H9 (cell line): ENCODE results near the gene FBXL13. TPM values are rescaled to one million over a fixed set of nuclear protein-coding genes. Genes with fewer than 3 reads are reported as not detected.
A peak's percentile ranks its signal among the peaks of the same experiment; 100 is the strongest.

Experiments
- DNase-seq: peaks from one replicate; pipeline ENCODE4 v3.0.0-alpha.2; 2017
- H2AFZ ChIP-seq: one replicate; pipeline ENCODE4 v1.6.1; 2013; ENCODE audit warnings: mild to moderate bottlenecking, low read length, control low read depth, moderate library complexity
- H2AK5ac ChIP-seq: 2 replicates; pipeline ENCODE4 v1.6.1; 2013; ENCODE audit warnings: low read length, control low read depth, mixed read lengths; ENCODE audit not compliant: insufficient read length
- H2BK120ac ChIP-seq: one replicate; pipeline ENCODE4 v1.6.1; 2013; ENCODE audit warnings: low read depth, mild to moderate bottlenecking, low read length, control low read depth, inconsistent platforms; ENCODE audit not compliant: poor library complexity, severe bottlenecking
- H2BK12ac ChIP-seq: 2 replicates; pipeline ENCODE4 v1.6.1; 2013; ENCODE audit warnings: low read length, control low read depth, mixed read lengths, low read depth; ENCODE audit not compliant: insufficient read length
- H2BK15ac ChIP-seq: 2 replicates; pipeline ENCODE4 v1.6.1; 2013; ENCODE audit warnings: low read depth, low read length, control low read depth
- H2BK20ac ChIP-seq: one replicate; pipeline ENCODE4 v1.6.1; 2013; ENCODE audit warnings: low read depth, mild to moderate bottlenecking, low read length, control low read depth, inconsistent platforms; ENCODE audit not compliant: poor library complexity, severe bottlenecking
- H2BK5ac ChIP-seq: 2 replicates; pipeline ENCODE4 v1.6.1; 2013; ENCODE audit warnings: low read length, control low read depth, mixed read lengths; ENCODE audit not compliant: insufficient read length
- H3K14ac ChIP-seq: 2 replicates; pipeline ENCODE4 v1.6.1; 2013; ENCODE audit warnings: low read length, control low read depth; ENCODE audit not compliant: insufficient read depth
- H3K18ac ChIP-seq: 2 replicates; pipeline ENCODE4 v1.6.1; 2013; ENCODE audit warnings: low read depth, mild to moderate bottlenecking, mixed read lengths, low read length, control low read depth; ENCODE audit not compliant: insufficient read length
- H3K23ac ChIP-seq: 2 replicates; pipeline ENCODE4 v1.6.1; 2013; ENCODE audit warnings: low read length, control low read depth, mixed read lengths, low read depth; ENCODE audit not compliant: insufficient read length
- H3K23me2 ChIP-seq: 2 replicates; pipeline ENCODE4 v1.6.1; 2013; ENCODE audit warnings: low read depth, mild to moderate bottlenecking, mixed read lengths, low read length, control low read depth; ENCODE audit not compliant: insufficient read length, poor library complexity, severe bottlenecking
- H3K27ac ChIP-seq: 2 replicates; pipeline ENCODE4 v1.5.1; 2013; ENCODE audit warnings: low read length, control low read depth, mixed read lengths, low read depth; ENCODE audit not compliant: insufficient read length
- H3K27me3 ChIP-seq: 2 replicates; pipeline ENCODE4 v1.6.1; 2013; ENCODE audit warnings: low read length, control low read depth, inconsistent platforms; ENCODE audit not compliant: insufficient read depth
- H3K4ac ChIP-seq: 2 replicates; pipeline ENCODE4 v1.6.1; 2013; ENCODE audit warnings: low read depth, mild to moderate bottlenecking, control low read depth, inconsistent platforms, low read length, moderate library complexity
- H3K4me1 ChIP-seq: 2 replicates; pipeline ENCODE4 v1.6.1; 2013; ENCODE audit warnings: low read length, control low read depth, inconsistent platforms; ENCODE audit not compliant: insufficient read depth
- H3K4me2 ChIP-seq: 2 replicates; pipeline ENCODE4 v1.6.1; 2013; ENCODE audit warnings: low read length, control low read depth, mixed read lengths; ENCODE audit not compliant: insufficient read length, insufficient read depth
- H3K56ac ChIP-seq: 2 replicates; pipeline ENCODE4 v1.6.1; 2013; ENCODE audit warnings: low read depth, mild to moderate bottlenecking, mixed read lengths, low read length, control low read depth; ENCODE audit not compliant: insufficient read length
- H3K79me1 ChIP-seq: 2 replicates; pipeline ENCODE4 v1.6.1; 2013; ENCODE audit warnings: low read depth, mild to moderate bottlenecking, moderate library complexity, low read length, control low read depth, inconsistent platforms; ENCODE audit not compliant: insufficient read depth, poor library complexity, severe bottlenecking
- H3K79me2 ChIP-seq: 2 replicates; pipeline ENCODE4 v1.6.1; 2013; ENCODE audit warnings: low read length, control low read depth, inconsistent platforms; ENCODE audit not compliant: insufficient read depth
- H3K9ac ChIP-seq: 2 replicates; pipeline ENCODE4 v1.6.1; 2013; ENCODE audit warnings: low read length, control low read depth, mixed read lengths; ENCODE audit not compliant: insufficient read length; ENCODE audit errors: extremely low read depth
- H3K9me3 ChIP-seq: one replicate; pipeline ENCODE4 v1.6.1; 2013; ENCODE audit warnings: low read depth, low read length, inconsistent platforms; ENCODE audit not compliant: control insufficient read depth
- H3T11ph ChIP-seq: one replicate; pipeline ENCODE4 v1.6.1; 2013; ENCODE audit warnings: mild to moderate bottlenecking, low read length, control low read depth, inconsistent platforms
- H4K20me1 ChIP-seq: one replicate; pipeline ENCODE4 v1.6.1; 2013; ENCODE audit not compliant: control insufficient read depth, insufficient read length, insufficient read depth
- H4K5ac ChIP-seq: 2 replicates; pipeline ENCODE4 v1.6.1; 2013; ENCODE audit warnings: low read depth, mild to moderate bottlenecking, mixed read lengths, low read length, control low read depth; ENCODE audit not compliant: insufficient read length
- H4K8ac ChIP-seq: replicated peaks from 2 replicates; pipeline ENCODE4 v1.6.1; 2013; ENCODE audit warnings: low read length, control low read depth, mixed read lengths, low read depth; ENCODE audit not compliant: insufficient read length
- H4K91ac ChIP-seq: 2 replicates; pipeline ENCODE4 v1.6.1; 2013; ENCODE audit warnings: low read depth, mild to moderate bottlenecking, moderate library complexity, mixed read lengths, low read length, control low read depth; ENCODE audit not compliant: insufficient read length
- H3K27ac Mint-ChIP-seq, 3 experiments: 2 replicates in 2 of 3; 3 replicates in 1 of 3; pipeline ENCODE4 v1.8.0; 2020 to 2021; ENCODE audit warnings: mixed read lengths in 3 of 3, mild to moderate bottlenecking in 1 of 3, moderate library complexity in 1 of 3
- H3K27me3 Mint-ChIP-seq: 2 replicates; pipeline ENCODE4 v1.8.0; 2021; ENCODE audit warnings: low read depth, mild to moderate bottlenecking, moderate library complexity, mixed read lengths
- H3K36me3 Mint-ChIP-seq, 3 experiments: 2 replicates in 2 of 3; 3 replicates in 1 of 3; pipeline ENCODE4 v1.8.0; 2020 to 2021; ENCODE audit warnings: low read depth in 3 of 3, mixed read lengths in 3 of 3; ENCODE audit not compliant: insufficient read depth in 1 of 3
- H3K4me1 Mint-ChIP-seq, 2 experiments: 2 replicates each; pipeline ENCODE4 v1.8.0; 2020; ENCODE audit warnings: mixed read lengths in 2 of 2
- H3K4me3 Mint-ChIP-seq, 2 experiments: 2 replicates in 1 of 2; 3 replicates in 1 of 2; pipeline ENCODE4 v1.8.0; 2020 to 2021; ENCODE audit warnings: mild to moderate bottlenecking in 2 of 2, mixed read lengths in 2 of 2, moderate library complexity in 1 of 2
- H3K9me3 Mint-ChIP-seq, 2 experiments: 2 replicates in 1 of 2; 3 replicates in 1 of 2; pipeline ENCODE4 v1.8.0; 2020; ENCODE audit warnings: mild to moderate bottlenecking in 2 of 2, mixed read lengths in 2 of 2, moderate library complexity in 1 of 2
- WGBS: extraction: QIAGEN DNeasy Blood & Tissue Kit; methylation state at CpG from one replicate; pipeline ENCODE4 v1.1.7; 2013; ENCODE audit warnings: missing lambda C conversion rate, low lambda C conversion rate, mixed read lengths; ENCODE audit not compliant: insufficient read length; ENCODE audit errors: extremely low coverage; 5-methylcytosine and 5-hydroxymethylcytosine counted together
- total RNA-seq: library from RNA; stranded (reverse); gene quantifications from 2 replicates; pipeline ENCODE4 v1.2.1, GENCODE V29; 2021
- TF ChIP-seq, protein P1 (sequence below): fragments of 200-600 bp; sonication (generic); conservative IDR thresholded peaks from 3 replicates; pipeline ENCODE4 v1.8.0; 2021; ENCODE audit warnings: antibody characterized with exemption, mild to moderate bottlenecking

The FBXL13 gene
- total RNA-seq, 1 experiment from 2014 or later, result 4.4 TPM

DNA sequence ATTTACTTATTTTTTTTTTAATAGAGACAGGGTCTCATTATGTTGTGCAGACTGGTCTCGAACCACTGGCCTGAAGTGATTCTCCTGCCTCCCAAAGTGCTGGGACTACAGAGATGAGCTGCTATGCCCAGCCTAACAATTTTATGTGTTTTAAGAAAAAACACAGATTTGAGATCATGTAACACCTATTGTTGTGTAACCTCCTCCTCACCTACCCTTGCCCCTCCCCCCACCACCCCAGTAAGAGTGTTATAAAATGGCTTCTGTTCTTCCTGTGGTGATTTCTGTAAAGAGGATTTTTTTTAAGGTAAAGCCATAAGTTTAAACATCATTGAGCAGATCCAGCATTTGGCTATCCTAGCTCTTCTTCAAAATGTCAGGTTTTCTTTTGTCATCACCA is 7.9 kb upstream of the FBXL13 start:
- Histone ChIP-seq H3K27ac (no peak overlapping the region), H3K4me2 (no peak overlapping the region), H3K79me1 (no peaks in the 10 kb centered on the region), H3K56ac (no peak overlapping the region), H3K4ac (no peak overlapping the region), H4K20me1 (no peaks in the 10 kb centered on the region), H3K27me3 (no peaks in the 10 kb centered on the region), H3K79me2 (no peaks in the 10 kb centered on the region), H3K18ac (no peak overlapping the region), H3K9ac (no peak overlapping the region), H2AFZ (no peak overlapping the region), H2BK120ac (no peak overlapping the region), H2BK12ac (no peak overlapping the region), H4K5ac (no peak overlapping the region), H4K91ac (no peak overlapping the region), H2AK5ac (no peak overlapping the region), H3K23ac (no peak overlapping the region), H2BK5ac (no peak overlapping the region), H3K9me3 (no peaks in the 10 kb centered on the region), H4K8ac (no peak overlapping the region), H2BK20ac (no peak overlapping the region), H2BK15ac (no peak overlapping the region), H3K4me1 (no peaks in the 10 kb centered on the region; the same call in 1 of the 2 replicates), H3K23me2 (no peaks in the 10 kb centered on the region), H3K14ac (no peak overlapping the region), H3T11ph (no peak overlapping the region)
- no peak for DNase-seq
- H3K27ac Mint-ChIP-seq, result peak overlapping the region in 1 of 3 experiments; percentile 31; a peak in 1 of 7 replicates
- peaks cover 10 to 42% (median 40%) of the 10 kb centered on the region in 3 experiments; a peak in 6 of 7 replicates for H3K36me3 Mint-ChIP-seq
- H3K27me3 Mint-ChIP-seq, result no peaks in the 10 kb centered on the region
- no peaks in the 10 kb centered on the region for H3K9me3 Mint-ChIP-seq
- H3K4me3 Mint-ChIP-seq, result no peak overlapping the region
- WGBS, result no CpG with 5 or more reads among the region's 1 CpG
- TF ChIP-seq, protein P1, sequence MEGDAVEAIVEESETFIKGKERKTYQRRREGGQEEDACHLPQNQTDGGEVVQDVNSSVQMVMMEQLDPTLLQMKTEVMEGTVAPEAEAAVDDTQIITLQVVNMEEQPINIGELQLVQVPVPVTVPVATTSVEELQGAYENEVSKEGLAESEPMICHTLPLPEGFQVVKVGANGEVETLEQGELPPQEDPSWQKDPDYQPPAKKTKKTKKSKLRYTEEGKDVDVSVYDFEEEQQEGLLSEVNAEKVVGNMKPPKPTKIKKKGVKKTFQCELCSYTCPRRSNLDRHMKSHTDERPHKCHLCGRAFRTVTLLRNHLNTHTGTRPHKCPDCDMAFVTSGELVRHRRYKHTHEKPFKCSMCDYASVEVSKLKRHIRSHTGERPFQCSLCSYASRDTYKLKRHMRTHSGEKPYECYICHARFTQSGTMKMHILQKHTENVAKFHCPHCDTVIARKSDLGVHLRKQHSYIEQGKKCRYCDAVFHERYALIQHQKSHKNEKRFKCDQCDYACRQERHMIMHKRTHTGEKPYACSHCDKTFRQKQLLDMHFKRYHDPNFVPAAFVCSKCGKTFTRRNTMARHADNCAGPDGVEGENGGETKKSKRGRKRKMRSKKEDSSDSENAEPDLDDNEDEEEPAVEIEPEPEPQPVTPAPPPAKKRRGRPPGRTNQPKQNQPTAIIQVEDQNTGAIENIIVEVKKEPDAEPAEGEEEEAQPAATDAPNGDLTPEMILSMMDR, result no peak
- H3K4me1 Mint-ChIP-seq, result peaks cover 12 to 14% of the 10 kb centered on the region in 2 experiments
